Stimulated activated CD8-positive, alpha-beta memory T cell treated with anti-CD3 and anti-CD28 coated beads, Interleukin-15, amount 100 ng/mL, for 48 hours (primary cell): ENCODE results near the gene EPB41L2.
"Not testable (repeated sequence)": the region's sequence is repeated elsewhere in the genome, so short reads cannot be mapped to it uniquely, and the experiment has no call there.

Source experiments
- DNase-seq, 2 donors: peaks; one replicate each; pipeline ENCODE4 v3.0.0-alpha.2; 2020; ENCODE audit warnings: low read depth in 2 of 2

Gene EPB41L2

DNA sequence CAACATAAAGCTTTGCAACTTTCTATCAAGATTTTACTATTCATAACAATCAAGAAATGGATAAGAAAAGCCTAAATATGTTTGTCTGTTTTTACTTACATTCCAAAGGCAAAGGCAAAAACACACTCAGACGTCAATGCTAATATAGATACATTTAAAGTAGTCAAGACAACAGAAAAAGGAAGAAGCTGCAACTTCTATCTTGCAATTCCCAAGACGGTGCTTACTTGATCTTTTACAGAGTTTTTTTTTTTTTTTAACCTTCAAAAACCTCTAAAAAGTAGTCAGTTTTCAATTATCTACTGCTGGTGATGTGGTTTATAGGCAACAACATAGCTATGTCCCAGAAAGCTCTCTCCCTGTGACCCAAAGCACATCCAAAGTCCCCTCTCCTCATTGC, 58.1 kb downstream of the EPB41L2 start:
- DNase-seq: no peak

DNA sequence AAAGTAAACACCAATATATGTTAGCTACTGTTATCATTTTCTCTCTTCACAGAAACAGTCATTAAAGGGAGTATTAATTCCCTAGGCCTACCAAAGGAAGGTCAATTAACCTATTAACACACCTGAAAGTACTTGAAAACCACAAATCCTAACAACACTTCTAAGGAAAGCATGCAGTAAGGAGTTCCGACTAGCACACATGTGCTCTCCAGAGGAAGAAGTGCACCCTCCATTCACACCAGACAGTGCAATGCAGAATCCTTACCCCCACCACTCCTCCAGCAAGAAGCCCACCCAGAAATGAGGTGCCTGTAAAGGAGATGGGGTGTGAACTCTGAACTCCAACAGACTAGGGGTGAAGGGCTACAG, 58.7 kb downstream of the EPB41L2 start:
- DNase-seq: no peak

DNA sequence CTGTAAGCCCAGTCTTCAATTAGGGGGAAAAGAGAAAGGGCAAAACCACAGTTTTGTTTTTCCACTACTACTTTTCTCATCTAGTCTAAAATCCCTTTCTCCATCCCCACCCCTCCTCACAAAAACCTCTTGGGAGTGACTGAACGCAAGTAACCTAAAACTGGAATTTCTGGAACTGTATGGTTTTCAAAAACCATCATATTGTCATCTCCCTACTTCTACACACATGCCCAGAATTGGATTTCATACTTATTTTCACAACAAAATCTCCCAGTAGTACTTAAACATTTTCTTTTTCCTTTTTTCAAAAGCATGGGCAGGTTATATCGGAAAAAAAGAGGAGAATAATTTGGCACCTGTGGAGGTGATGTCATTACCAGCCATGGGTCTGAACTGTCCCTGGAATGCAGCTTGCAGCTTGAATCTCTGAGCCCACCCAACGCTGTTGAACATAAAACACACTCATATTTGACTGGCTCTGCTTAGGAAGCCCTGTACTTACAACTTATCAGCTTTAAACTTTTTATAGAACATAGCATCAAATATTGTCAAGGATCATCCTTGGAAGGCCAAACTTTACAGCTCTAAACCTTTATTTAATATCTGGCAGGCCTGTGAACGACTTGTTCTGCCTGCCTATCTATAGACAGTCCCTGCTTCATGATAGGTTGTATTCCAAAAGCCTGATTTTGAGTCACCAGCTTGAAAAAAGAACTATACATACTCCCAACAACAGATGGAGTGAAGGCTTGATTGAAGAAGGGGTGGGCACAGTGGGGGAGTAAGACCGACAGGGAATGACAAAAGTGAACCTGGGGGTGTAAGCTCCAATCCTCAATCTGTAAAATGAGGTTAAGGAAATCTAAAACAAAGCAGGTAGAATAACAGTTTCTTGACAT, 59.3 kb downstream of the EPB41L2 start:
- no peak for DNase-seq

DNA sequence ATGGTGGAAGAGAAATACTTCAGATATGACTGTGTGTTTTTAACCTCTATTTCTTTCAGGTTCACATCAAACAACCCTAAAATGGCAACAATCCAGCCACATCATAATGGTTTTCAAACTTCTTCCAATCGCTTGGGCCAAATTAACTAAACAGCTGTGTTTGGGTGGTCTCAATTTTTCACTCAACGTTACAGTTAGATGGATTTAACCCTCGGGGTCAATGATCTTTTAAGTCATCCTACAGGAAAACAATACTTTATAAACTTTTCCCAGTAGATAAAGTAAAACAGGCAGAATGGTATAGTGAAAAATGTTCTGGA, 60.4 kb downstream of the EPB41L2 start:
- no peak for DNase-seq

DNA sequence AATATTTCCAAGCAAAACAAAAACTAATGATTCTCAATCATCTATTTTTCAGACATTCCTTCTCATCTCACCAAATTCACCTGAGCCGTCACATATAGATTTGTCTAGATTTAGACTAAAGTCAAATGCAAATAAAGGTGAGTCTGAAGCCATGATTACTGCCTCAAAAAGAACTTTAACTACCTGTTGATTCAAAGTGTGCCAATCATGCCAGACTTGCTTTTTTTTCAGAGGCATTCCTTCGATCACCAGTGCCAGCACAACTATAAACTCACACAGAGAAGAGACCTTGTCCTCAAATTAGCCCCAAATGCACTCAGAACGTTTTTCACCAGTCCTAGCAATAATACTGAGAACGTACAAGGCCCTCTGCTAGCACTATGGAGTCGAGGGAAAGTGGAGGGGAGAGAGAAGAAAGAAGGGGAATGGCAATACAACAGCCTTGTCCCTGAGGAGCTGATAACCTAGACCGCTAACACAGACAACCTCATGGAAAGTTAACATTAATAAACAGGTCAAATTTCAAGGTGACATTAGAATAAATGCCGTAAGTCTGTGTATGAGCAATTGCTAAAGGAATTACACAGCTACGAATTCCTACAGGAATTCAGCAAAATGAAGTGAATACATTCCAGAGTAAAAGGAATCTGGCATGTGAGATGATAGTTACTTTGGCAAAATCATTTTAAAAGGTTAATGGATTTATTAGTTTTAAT, 60.9 kb downstream of the EPB41L2 start:
- DNase-seq: no peak

DNA sequence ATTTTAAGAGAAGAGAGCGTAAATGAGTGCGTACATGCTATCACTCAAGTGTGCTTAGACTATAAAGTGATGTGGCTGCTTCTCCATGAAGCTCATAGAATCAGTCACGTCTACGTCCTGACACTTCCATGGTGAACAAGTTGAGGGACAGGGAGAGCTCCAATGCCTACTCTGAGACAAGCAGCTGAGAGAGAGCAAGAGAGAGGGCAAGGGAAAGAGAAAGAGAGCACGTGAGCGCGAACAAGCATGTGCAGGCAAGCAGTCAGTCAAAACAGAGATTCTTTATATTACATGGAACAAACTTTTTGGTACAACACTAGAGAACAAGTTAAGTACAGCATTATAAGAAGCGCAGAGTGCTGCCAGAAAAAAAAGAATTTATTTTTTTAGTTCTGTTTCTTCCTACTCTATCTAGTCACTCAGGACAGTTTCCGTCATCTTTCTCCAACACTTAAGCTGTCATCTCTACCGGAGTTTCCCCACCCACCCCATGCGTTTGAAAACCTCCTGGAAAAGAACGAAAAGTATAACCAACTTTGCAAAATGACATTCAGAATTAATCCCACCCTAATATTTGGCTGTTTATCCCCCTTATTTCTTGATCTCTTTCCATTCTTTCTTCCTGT, 61.8 kb downstream of the EPB41L2 start:
- DNase-seq: no peak

DNA sequence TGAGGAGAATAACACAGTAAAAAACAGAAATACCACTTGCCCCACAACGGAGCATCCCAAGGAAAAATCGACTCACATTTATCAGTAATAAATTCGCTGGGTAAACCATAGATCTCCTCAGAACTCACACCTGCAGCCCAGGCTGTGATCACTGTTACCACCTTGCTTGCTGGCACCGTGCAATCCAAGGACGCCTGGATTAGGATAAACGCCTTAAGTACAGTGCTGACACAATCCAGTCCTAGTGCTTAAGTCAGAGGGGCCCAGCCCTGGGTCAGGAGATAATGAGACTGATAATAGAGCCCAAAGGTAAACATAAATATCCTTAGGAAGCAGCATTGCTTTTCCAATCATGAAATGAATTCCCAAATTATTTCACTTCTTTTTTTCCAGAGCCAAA, 62.5 kb downstream of the EPB41L2 start:
- DNase-seq: no peak

DNA sequence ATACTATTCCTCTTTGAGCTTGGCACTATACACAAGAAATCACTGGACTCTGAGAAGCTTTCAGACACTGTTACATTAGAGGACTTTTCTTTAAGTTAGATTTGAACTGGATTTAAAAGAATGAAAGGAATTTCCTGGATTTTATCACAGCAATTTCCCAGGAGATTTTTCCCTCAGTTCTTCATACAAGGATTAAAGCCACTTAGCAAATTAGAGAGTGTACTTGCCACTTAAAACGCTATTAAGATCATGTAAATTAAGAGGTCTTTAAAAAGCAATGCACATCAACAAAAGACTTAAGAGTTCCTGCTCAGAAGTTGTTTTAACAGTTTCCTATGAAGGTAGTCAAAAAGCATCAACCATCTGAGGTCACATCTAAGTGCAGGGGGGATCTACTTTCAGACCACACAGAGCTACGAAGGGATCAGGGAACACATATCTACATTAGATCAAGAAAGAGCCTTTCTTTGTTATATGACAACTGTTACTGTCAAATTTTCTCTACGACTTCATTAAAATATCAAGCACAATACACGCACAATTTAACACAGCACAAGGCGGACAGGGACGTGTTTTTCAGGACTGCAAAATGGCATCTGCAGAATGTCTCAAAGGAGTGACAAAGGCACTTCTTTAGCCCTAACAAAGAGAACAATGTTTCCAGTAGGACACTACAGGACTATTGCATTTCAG, 65.8 kb downstream of the EPB41L2 start:
- no peak for DNase-seq

DNA sequence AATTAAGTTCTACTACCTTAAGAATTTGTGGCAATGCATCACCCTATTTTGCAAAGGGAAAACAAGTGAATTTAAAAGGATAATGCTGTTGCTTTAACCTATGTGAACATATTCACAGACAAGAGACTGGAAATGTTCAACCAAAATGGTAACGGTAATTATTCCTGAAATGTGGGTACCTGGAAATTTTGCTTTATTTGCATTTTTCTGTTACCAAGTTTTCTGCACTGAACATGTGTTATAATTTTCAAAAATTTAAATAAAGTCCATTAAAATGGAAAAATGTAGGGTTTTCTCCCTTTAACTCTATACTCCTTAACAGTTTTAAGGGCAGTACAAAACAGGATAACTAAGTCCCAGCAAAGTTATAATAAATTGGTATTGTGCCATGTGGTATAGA, 66.4 kb downstream of the EPB41L2 start:
- DNase-seq: no peak

DNA sequence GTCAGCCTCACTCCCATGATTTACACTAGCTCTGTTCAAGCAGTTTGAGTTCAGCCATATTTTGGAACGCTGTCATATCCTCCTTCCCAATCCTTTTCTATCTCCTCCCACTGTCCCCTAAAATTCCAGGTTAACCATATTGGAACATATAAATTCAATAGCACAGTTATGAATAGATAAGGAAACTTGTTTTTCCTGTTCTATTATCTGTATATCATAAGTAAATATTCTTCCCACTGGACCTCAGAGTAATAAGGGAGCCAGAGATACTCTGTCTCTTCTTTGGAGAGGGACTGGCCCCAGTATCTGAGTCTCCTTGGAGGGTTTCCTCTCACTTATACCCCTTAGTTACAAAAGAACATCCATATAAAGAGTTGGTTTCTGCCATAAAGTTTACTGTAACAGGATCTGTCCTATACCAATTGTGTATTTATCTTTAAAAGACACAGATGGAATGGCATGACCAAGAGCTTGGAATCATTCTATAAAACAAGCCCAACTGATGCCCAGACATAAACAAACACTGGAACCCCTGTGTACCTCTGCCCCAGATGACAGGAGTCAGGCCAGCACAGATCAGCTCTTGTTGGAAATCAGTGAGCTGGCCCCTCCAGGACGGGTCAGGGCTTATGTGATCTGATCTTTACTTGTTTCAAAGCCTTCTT, 67.1 kb downstream of the EPB41L2 start:
- no peak for DNase-seq

DNA sequence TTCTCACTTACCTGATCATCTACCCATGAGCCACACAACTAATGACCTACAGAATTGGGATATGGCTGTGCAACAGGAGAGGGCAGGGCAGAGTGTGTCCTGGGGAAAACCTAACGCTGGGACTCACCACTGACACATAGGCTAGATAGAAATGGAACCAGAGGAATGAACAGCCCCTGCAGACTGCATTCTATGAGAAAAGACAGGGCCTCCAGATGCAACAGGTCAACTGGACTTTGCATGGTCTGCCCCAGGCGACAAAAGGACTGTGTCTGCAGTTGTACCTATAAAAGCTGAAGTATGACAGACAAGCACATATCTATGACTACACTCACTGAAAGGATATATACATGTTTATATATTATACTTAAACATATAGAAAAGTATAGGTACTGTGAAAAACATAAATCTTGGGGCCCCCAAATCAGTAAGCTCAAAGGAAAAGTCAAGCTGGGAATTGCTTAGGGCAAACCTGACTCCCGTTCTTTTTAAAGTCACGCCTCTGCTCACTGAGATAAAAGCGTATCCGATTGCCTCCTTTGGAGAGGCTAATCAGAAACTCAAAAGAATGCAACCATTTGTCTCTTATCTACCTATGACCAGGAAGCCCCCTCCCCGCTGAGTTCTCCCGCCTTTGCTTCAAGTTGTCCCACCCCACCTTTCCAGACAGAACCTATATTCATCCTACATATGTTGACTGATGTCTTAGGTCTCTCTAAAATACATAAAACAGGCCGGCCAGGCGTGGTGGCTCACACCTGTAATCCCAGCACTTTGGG, 68.5 kb downstream of the EPB41L2 start:
- DNase-seq: no peak

DNA sequence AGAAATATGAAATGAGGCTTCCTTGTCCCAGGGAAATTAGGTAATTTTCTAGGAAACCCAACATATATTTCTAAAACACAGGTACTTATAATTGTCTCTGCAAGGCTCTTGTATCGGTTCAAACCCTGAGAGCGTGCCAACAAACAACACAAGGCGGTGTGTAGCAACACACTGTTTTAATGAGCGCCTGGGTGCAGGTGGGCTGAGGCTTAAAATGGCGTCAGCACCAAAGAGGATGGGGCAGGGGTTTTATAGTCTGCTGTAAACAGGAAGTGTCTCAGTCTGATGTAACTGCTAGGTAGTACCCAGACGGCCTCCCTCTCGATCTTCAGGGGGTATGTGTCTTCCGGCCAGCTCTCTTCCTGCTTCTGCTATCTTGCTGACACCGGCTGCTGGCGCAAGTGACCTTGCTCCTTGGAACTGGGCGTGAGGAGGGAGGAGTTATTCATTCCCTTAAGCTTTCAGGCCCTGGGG, 69.7 kb downstream of the EPB41L2 start:
- no peak for DNase-seq

DNA sequence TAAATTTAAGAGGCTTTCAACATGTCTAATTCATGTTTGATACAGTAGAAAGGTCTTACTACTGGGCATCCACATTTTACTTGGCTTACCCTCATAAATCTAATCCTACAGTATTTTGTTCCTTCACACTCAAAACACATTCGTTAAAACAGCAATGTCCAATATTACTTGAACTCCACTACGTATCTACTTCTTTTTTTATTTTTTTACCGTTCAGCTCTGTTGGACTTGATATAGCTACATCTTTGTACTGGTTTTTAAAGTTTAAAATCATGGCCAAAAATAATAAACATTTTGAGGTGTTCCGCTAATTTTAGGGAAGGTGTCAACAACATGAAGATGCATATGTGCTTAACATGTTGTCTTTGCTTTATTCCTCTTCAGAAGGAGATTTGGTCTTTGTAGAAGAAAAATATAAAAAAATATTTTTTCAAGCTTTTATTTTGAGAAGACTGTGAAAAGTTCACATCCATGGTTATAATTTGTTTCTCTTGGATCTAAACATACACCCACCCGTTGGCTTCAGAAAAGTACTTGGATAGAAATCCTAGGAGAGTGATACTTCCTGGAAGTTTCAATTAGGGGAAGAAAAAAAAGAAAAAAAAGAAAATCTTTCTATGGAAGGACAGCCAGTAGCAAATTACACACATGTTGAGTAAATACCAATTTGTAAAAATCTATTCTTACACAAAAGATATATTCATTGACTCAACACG, 71.5 kb downstream of the EPB41L2 start:
- no peak for DNase-seq

DNA sequence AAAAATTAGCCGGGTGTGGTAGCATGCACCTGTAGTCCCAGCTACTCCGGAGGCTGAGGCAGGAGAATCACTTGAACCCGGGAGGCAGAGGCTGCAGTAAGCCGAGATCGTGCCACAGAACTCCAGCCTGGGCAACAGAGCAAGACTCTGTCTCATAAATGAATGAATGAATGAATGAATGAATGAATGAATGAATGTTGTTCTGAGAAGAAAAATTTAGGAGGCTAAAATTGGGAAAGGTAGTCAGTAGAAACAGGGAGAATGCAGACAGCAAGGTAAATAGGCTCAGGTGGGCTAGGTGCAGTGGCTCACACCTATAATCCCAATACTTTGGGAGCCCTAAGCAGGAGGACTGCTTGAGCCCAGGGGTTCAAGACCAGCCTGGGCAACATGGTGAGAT, 75.5 kb downstream of the EPB41L2 start:
- DNase-seq: not testable (repeated sequence)

DNA sequence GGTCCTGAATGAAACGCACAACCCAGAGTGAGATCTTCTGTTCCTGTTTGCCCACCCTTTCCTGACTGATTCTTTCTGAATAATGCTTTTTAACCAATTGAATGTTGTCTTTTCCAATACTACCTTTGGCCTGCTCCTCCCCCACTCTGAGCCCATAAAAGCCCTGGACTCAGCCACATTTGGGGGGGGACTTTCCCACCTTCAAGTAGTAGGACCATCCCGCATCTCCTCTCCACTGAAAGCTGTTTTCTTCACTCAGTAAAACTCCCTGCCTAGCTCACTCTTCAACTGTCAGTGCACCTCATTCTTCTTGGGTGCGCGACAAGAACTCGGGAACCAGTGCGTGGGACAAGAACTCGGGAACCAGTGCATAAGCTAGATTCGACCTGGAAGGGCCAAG, 77.9 kb downstream of the EPB41L2 start:
- DNase-seq: no peak

DNA sequence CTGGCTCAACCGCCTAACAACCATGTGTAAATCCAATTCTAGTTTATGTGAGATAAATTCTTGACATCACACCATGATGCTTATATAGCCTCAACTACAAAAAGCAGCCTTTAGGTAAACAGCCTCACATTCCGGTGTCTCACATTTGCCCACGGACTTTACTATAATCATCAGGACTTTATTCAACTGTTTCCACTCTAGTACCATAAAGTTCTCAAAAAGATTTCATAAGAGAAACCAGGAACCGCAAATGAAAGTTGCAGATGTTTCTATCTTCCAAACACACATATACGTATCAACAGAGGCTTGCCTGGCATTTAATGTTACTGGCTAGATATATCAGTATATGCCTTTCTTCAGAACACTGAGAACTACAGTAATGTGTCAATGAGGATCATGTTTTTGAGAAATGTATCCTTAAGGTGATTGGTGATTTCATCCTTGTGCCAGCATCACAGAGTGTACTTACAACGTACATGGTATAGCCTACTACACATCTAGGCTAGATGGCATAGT, 80.0 kb downstream of the EPB41L2 start:
- DNase-seq: no peak

DNA sequence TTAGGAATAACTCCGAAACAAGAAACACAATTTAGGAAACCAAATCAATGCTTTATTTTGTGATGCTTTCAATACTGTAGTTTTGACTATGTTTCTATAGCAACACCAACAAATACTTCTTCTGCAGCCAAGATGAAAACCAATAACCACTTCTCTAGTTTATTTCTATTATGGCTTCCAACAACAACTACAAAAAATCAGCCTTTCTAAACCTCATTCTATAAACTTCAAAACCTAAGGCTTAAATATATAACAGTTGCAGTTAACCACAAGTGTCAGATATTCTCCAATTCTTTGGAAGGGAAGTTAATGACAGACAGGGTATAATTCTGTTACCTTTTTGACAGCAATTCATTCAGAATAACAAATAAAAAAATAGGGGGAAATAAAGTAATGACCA, 80.9 kb downstream of the EPB41L2 start:
- no peak for DNase-seq

DNA sequence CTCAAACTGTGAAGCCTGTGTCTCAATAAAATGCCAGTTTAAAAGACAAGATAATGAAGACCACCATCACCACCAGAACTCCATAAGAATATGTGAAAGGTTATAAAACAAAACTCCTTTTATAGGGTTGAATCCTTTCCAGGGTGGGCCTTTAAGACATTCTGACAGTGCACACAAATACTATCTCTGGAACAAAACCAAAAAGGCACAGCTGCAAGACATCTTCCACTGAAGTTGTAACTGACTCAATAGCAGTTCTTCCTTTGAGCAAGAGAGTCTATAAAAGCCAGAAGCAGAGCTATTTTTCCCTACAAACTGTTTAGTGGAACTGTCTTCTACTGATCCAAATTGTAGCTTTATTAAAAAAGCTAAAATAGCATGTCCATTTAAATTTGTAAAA, 81.6 kb downstream of the EPB41L2 start:
- no peak for DNase-seq

DNA sequence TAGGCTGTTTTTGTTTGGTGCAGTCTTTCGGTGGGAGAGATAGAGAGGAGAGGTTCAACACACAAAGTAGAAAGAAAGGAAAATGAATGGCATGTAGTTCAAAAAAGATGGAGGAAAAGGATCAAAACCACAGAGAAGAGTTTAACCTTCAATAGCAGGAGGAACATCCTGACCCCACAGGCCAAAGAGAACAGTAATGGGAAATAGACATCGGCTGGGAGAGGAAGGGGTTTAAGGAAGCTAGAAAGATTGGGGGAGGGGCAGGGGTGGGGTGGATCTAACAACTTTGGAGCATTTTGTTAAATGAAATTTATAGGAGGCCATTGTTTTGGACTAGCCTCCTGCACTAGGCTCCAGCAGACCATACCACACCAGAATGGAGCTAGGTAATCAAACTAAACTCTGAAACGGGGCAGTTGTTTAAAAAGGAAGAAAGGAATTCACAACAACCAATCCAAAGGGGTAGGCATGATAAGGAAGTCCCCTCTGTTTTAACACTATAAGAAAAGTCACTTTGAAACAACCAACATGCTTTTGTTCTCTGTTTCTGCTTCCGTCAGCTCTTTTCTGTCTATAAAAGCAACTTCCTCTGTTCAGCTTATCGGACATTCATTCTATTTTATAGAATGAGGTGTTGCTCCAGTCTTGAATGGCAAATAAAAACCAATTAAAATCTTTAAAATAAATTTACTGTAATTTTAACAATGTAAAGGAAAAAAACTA, 82.6 kb downstream of the EPB41L2 start:
- no peak for DNase-seq
